HG03457 (cell line): ENCODE measurements around the gene FAM9C.
A peak's percentile ranks its signal among the peaks of the same experiment; 100 is the strongest.

Experiments used
- ATAC-seq: cut with Tn5 transposase; IDR thresholded peaks from one replicate; pipeline ENCODE4 v1.9.1; 2021; ENCODE audit warnings: moderate number of reproducible peaks; ENCODE audit not compliant: unreplicated experiment

Gene FAM9C

GRCh38 chrX:13008851-13009250 lies 35.6 kb downstream of the FAM9C start:
- no peak for ATAC-seq

GRCh38 chrX:13008189-13008533 lies 36.3 kb downstream of the FAM9C start:
- no peak for ATAC-seq

- no peak for ATAC-seq
Measured at GRCh38 chrX:13007519-13008188, 36.8 kb downstream of the FAM9C start.

- peak; percentile 41 for ATAC-seq
Measured at GRCh38 chrX:13005661-13006473, 38.6 kb downstream of the FAM9C start.

DNA sequence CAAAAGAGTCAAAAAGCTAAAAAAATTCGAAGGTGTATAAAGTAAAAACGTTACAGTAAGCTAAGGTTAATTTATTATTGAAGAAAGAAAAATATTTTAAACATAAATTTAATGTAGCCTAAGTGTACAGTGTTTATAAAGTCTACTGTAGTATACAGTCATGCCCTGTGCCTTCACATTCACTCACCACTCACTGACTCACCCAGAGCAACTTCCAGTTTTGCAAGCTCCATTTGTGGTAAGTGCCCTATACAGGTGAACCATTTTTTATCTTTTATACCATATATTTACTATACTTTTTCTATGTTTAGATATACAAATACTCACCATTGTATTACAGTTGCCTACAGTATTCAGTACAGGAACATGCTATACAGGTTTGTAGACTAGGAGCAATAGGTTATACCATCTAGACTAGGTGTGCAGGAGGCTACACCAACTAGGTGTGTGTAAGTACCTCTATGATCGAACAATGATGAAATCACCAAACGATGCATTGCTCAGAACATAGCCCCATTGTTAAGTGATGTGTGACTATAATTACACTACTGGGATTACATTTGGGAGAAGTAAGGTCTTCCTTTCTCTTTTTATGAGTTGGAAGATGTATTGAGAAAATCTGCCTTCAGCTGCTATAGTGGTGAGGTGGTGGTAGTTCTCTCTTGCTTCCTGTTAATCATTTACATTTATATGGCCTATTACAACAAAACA lies 42.3 kb downstream of the FAM9C start:
- no peak for ATAC-seq

DNA sequence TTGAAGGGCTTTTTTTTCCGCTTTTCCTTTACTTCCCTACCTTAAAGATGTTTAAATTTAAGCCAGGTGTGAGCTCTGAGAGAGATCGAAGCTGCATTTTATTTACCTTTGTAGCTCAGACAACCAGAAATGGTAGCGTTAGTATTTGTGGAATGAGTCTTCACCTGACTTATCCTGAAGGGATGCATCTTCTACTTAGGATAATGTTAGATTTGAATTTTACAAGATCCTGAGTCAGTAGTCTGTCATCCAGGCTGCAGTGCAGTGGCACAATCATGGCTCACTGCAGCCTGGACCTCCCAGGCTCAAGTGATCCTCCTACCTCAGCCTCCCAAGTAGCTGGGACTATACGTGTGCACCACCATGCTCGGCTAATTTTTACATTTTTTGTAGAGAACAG lies 43.3 kb downstream of the FAM9C start:
- ATAC-seq = no peak

DNA sequence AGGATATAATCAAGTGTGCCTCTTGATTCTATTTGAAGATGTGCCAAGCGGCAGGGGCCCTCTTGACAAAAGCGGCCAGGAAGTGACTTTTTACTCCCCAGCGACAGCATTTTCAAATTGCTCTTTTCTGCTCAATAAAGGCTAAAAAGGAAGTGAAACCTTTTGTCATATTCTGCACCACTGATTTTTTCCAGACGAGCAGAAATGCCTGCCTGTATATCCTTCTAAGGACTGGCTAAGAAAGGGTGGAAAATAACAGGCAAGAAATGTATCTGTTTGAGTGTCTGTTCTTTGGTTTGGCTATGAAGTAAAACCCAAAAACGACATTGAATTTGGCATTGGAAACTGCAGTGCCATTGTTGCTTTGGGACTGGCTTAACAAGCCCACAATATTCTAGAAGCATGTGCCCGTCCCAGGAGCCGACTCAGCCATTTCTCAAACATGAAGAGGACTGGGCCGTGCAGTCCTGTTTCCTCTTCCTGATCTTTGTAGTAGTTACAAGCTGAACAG lies 44.1 kb downstream of the FAM9C start:
- ATAC-seq = no peak

- ATAC-seq = no peak
Measured at GRCh38 chrX:12999422-12999821, 45.0 kb downstream of the FAM9C start.

GRCh38 chrX:12997906-12998687 lies 46.3 kb downstream of the FAM9C start:
- no peak for ATAC-seq

GRCh38 chrX:12996934-12997435 lies 47.4 kb downstream of the FAM9C start:
- no peak for ATAC-seq

- no peak for ATAC-seq
Measured at GRCh38 chrX:12994321-12994720, 50.1 kb downstream of the FAM9C start.

DNA sequence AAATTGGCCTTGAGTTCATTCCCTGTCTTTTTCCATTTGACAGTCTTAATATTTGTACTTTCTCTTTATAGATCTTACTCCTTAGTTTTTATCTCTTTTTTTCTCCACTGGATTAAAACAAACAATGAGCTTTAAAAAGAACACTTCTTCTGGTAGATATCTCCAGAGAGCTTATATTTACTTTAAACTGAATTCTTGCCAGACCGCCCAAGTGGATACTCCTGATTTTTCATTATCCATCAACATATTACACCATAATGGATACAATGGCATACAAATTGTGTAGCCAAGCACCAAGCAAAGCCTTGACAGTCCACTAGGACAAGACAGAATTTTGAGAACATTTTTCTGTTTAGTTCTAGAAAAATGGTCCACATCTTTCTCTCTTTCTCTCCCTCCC lies 50.6 kb downstream of the FAM9C start:
- ATAC-seq = no peak

DNA sequence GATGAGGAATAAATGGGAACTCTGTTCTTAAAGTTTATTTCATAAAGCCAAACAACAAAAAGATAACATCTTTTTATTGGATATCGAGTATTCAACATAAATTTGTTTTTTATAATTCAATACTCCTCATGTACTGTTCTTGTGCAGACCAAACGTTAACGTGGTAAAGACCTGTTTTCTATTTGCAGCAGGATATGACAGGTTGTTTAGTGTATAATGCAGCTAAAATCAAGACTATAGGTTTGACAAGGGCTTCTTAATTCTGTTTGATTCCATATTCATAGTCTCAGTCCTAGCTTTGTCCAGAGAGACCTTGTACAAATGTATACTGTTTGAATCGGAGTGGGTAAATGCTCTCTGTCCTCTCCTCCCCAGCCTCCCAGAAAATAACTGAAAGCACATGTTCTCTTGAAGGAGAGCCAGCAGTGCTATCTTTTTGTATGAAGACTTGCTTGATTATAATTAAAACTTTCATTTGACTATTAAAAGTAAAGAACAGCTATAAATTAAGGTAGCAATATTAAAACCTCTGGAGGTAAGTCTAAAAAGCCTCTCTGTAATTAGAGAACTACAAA lies 51.8 kb downstream of the FAM9C start:
- ATAC-seq = no peak

DNA sequence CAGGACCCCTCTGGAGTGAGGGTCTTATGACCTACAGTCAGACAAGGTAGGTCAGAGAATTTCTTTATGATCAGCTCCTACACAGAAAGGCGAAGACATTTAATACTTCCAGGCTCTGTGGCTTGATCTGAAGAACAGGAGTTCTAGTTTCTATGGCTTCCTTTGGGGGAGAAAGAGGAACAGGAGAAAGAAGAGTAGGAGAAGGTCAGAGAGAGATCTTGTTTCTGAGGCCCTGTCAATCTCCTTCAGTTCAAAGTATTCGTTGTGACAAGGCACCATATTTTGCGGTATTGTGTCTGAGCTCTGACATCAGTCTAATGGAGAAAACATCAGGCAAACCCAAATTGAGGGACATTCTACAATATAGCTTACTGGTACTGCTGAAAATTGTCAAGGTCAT lies 52.8 kb downstream of the FAM9C start:
- ATAC-seq = no peak

DNA sequence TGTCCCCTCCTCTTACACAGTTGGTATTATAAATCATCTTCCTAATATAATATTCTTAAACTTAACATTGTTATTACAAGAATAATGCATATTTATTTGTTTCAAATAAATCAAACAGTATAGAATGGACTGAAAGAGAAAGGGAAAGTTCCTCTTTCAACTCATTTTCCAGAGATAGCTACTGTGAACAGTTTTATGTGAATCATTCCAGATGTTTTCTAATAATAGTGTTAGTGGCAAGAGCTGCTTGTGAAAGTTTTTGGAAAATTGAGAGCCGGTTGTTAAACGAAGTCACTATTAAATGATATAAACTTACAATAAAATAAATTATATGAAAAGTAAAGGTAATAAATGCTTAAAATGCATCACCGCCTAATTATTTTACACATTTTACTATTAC lies 55.0 kb downstream of the FAM9C start:
- ATAC-seq = no peak

DNA sequence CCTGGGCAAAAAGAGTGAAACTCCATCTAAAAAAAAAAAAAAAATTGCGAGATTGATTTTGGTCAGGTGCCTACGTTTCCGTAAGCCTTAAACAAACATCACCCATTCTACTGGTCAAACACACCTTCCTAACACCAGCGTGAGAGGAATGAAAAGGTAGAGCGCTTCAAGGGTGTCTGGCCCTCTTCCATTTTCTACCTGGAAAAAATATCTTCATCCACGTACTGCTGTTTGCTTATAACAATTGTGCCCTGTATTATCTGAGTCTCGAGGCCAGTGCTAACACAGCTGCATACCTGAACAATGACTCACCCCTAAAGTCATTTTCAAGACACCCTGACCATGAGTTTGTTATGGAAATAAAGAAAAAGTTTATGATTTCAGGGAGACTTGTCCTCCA lies 55.6 kb downstream of the FAM9C start:
- ATAC-seq = no peak

DNA sequence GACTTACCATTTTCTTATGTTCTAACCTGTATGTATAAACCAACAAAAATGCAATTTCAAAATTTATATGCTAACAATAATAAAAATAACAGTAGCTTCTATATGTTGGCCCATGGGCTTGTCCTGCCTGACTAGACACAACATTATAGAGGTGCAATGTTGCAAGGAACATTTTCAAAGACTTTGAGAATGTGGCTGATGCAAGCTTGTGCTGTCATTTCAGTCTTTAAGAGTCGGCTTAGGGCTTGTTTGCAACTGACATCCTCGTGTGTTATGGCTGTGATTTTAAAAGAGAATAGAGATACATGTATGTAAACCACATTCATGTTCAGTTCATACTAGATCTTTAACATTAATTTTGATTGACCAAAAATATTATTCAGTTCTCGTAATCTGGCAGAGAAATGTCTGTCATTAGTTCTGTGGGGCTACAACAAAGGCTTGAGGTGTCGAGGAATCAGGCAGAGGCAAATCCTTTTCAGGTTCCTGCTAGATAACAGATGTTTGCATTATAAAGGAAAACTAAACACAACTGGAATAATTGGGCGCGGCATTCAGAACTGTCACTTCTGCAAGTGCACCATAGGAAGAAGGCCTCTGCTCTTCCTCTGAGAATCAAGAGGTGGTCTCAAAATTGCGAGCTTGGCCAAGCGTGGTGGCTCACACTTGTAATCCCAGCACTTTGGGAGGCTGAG lies 56.4 kb downstream of the FAM9C start:
- no peak for ATAC-seq

GRCh38 chrX:12987340-12987739 lies 57.1 kb downstream of the FAM9C start:
- no peak for ATAC-seq

DNA sequence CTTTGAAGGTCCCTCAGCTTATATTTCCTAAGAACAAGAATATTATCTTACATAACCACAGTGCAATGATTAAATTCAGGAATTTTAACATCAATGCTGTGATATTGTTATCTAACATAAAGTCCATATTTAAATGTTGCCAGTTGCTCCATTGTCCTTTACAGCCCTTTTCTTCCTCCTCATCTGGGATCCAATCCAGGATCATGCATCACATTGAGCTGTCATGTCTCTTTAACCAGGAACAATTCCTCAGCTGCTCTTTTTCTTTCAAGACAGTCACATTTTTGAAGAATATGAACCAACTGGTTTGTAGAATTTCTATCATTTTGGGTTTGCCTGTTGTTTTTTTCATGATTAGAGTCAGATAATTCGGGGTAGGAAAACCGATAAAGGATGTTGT lies 57.5 kb downstream of the FAM9C start:
- no peak for ATAC-seq
